Osteoblast (primary cell): ENCODE measurements around the gene ARGFX. TPM values are rescaled to one million over a fixed set of nuclear protein-coding genes. Genes with fewer than 3 reads are reported as not detected.

Experiments
- DNase-seq: peaks from one replicate; pipeline ENCODE4 v3.0.0; 2011; ENCODE audit warnings: low spot score, mixed read lengths; ENCODE audit not compliant: insufficient read length; ENCODE audit errors: missing footprints
- H2AFZ ChIP-seq: 2 replicates; pipeline ENCODE4 v1.6.0; 2011; ENCODE audit warnings: mild to moderate bottlenecking, low read length
- H3K27ac ChIP-seq: 2 replicates; pipeline ENCODE4 v1.5.1; 2011; ENCODE audit warnings: mild to moderate bottlenecking, low read depth, low read length, moderate library complexity
- H3K27me3 ChIP-seq: 2 replicates; pipeline ENCODE4 v1.6.0; 2012; ENCODE audit warnings: mild to moderate bottlenecking, control low read depth, inconsistent platforms, low read length, moderate library complexity; ENCODE audit not compliant: insufficient read depth
- H3K36me3 ChIP-seq: 2 replicates; pipeline ENCODE4 v1.5.1; 2011; ENCODE audit warnings: mild to moderate bottlenecking, low read length, control low read depth, moderate library complexity; ENCODE audit not compliant: insufficient read depth
- H3K4me1 ChIP-seq: 2 replicates; pipeline ENCODE4 v1.5.1; 2011; ENCODE audit warnings: mild to moderate bottlenecking, low read length, control low read depth, moderate library complexity; ENCODE audit not compliant: insufficient read depth
- H3K4me2 ChIP-seq: 2 replicates; pipeline ENCODE4 v1.6.0; 2011; ENCODE audit warnings: mild to moderate bottlenecking, low read length; ENCODE audit not compliant: insufficient read depth
- H3K4me3 ChIP-seq: fragments of 200-600 bp; sonication (generic); 3 replicates; pipeline ENCODE4 v1.5.1; 2012; ENCODE audit warnings: mild to moderate bottlenecking, low read length, inconsistent platforms; ENCODE audit not compliant: insufficient read depth
- H3K79me2 ChIP-seq: 2 replicates; pipeline ENCODE4 v1.6.0; 2012; ENCODE audit warnings: mild to moderate bottlenecking, low read length, control low read depth, inconsistent platforms; ENCODE audit not compliant: insufficient read depth
- H3K9me3 ChIP-seq: 2 replicates; pipeline ENCODE4 v1.5.1; 2011; ENCODE audit warnings: low read depth, low read length, control low read depth
- H4K20me1 ChIP-seq: 2 replicates; pipeline ENCODE4 v1.6.0; 2012; ENCODE audit warnings: mild to moderate bottlenecking, low read length, control low read depth; ENCODE audit not compliant: insufficient read depth
- total RNA-seq: library from RNA; depleted of rRNA; stranded (reverse); fragments of >200 nt; gene quantifications from 2 replicates; pipeline ENCODE4 v1.2.3, GENCODE V29; 2012
- TF ChIP-seq, protein P1 (sequence below): IDR thresholded peaks from 2 replicates; pipeline ENCODE4 v1.5.1; 2011; ENCODE audit warnings: mild to moderate bottlenecking, low read depth, low read length, moderate library complexity; ENCODE audit errors: extremely low read depth

Gene ARGFX
- total RNA-seq, 1 donor = not detected

DNA sequence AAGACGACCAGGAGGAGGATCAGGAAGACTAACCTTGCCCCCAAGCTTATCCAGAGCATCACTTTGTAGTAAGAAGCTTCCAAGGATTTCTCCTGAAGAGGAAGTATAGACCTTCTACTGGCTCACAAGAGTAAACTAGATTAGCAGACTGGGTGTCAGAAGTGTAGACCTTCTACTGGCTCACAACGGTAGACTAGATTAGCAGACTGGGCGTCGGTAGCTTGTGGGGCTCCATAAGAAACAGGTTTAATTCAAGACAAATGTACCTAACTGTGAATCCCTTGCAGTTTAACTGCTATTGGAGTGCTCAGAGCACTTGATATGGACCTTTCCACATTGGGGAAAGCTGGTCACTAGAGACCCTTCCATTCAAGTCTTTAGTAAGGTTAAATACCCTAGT, 38.4 kb downstream of the ARGFX start:
- no peak overlapping the region for H3K4me3 ChIP-seq
- no peaks in the 10 kb centered on the region for H3K36me3 ChIP-seq
- TF ChIP-seq, protein P1, sequence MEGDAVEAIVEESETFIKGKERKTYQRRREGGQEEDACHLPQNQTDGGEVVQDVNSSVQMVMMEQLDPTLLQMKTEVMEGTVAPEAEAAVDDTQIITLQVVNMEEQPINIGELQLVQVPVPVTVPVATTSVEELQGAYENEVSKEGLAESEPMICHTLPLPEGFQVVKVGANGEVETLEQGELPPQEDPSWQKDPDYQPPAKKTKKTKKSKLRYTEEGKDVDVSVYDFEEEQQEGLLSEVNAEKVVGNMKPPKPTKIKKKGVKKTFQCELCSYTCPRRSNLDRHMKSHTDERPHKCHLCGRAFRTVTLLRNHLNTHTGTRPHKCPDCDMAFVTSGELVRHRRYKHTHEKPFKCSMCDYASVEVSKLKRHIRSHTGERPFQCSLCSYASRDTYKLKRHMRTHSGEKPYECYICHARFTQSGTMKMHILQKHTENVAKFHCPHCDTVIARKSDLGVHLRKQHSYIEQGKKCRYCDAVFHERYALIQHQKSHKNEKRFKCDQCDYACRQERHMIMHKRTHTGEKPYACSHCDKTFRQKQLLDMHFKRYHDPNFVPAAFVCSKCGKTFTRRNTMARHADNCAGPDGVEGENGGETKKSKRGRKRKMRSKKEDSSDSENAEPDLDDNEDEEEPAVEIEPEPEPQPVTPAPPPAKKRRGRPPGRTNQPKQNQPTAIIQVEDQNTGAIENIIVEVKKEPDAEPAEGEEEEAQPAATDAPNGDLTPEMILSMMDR = no peak
- no peaks in the 10 kb centered on the region for H4K20me1 ChIP-seq
- no peak overlapping the region for H3K27ac ChIP-seq
- no peaks in the 10 kb centered on the region for H3K27me3 ChIP-seq
- no peaks in the 10 kb centered on the region for H3K79me2 ChIP-seq
- H3K4me1 ChIP-seq = no peaks in the 10 kb centered on the region
- H3K4me2 ChIP-seq = no peak overlapping the region
- no peak for DNase-seq
- H2AFZ ChIP-seq = no peak overlapping the region
- no peaks in the 10 kb centered on the region for H3K9me3 ChIP-seq

Other genes starting within 250 kb of the ARGFX start
- 1.4 and 1.5 TPM in 2 replicates for gene POLQ, start 22.0 kb upstream of the ARGFX start, total RNA-seq
- gene FBXO40, start 25.4 kb downstream of the ARGFX start, total RNA-seq = not detected in 2 replicates
- 2.9 and 4.1 TPM in 2 replicates for gene HCLS1, start 93.0 kb downstream of the ARGFX start, total RNA-seq
- gene GOLGB1, start 181.8 kb downstream of the ARGFX start, total RNA-seq = 62.2 and 70.6 TPM in 2 replicates